Measurements from ENCODE around the gene ATXN2L.

DNA sequence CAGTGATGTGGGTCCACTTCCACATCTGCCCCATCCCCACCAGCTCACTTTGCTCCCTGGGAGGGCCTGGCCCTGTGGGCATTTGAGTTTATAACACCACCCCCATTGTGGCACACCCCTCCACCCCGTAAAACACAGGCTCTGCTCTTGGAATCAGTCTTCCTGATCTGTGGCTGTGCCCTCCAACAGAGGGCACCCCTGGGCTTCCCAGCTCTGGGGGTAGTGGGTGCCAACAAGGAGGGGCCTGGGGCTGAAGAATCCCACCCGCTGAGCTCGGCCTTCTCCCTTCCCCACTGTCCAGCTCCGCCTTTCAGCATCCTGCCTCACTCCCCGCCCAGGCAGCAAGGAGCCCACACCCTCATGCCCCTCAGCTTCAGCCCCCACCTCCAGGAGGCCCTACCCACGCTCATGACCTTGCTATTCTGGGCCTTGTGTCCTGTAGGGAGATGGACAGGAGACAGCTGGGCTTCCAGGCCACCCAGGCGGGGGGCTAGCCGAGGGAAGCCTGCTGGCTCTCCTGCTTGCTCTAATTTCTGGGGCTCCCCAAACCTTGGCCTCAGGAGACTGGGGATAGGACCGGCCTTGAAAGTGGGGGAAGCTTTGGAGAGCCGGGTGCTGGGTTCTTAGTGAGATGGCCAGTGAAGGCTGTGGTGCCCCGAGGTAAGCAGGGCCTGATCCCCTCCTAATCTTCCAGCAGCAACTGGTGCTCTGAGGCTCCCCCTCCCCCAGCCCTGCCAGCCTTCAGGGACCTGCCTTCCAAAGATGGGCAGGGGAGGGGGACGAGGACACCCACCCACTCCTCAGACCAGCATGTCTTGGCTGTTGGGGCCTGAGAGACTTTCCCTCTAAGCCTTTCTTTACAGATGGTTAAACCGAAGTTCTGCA, 52.6 kb downstream of the ATXN2L start:
- TF ChIP-seq CTCF (IDR thresholded peaks at IDR 0.05) (no peak), EZH2 (IDR thresholded peaks at IDR 0.05) (no peak), EZH2phosphoT487 (IDR thresholded peaks at IDR 0.05) (no peak)

Measured in neural progenitor cell (in vitro differentiated cells).